Peyer's patch (tissue), 4 donors: Measurements from ENCODE around the gene NWD2. TPM values are rescaled to one million over a fixed set of nuclear protein-coding genes. Genes with fewer than 3 reads are reported as not detected.

Experiments used
- DNase-seq, 3 donors: peaks; one replicate each; pipeline ENCODE4 v3.0.0-alpha.2; 2017 to 2019
- H3K27ac ChIP-seq, 4 donors: fragments of 200-600 bp; sonication (generic); one replicate each; pipeline ENCODE4 v1.5.1; 2016 to 2019
- H3K27me3 ChIP-seq, 2 donors: fragments of 200-600 bp; sonication (generic); one replicate each; pipeline ENCODE4 v1.5.1; 2019
- H3K36me3 ChIP-seq, 3 donors: fragments of 200-600 bp; sonication (generic); one replicate each; pipeline ENCODE4 v1.5.1; 2016 to 2019
- H3K4me1 ChIP-seq, 4 donors: fragments of 200-600 bp; sonication (generic); one replicate each; pipeline ENCODE4 v1.5.1; 2016 to 2019
- H3K4me3 ChIP-seq, 4 donors: fragments of 200-600 bp; sonication (generic); 1 replicate in 3 of 4; 2 replicates in 1 of 4; pipeline ENCODE4 v1.5.1; 2016 to 2019; ENCODE audit warnings: mild to moderate bottlenecking in 1 of 4
- H3K9me3 ChIP-seq, 4 donors: fragments of 200-600 bp; sonication (generic); one replicate each; pipeline ENCODE4 v1.5.1; 2016 to 2019; ENCODE audit warnings: mild to moderate bottlenecking in 1 of 4
- POLR2A ChIP-seq, 2 donors: fragments of 450-650 bp; IDR thresholded peaks; one replicate each; pipeline ENCODE4 v1.5.1; 2017; ENCODE audit warnings: antibody characterized with exemption in 2 of 2, mild to moderate bottlenecking in 2 of 2, moderate library complexity in 2 of 2
- total RNA-seq, 4 donors: library from RNA; depleted of rRNA; stranded (reverse); fragments of >200 nt; gene quantifications; one replicate each; pipeline ENCODE4 v1.1.0, GENCODE V29; 2016
- TF ChIP-seq, protein P1 (sequence below), 6 experiments: fragments of 450-650 bp in 4 of 6; fragments of 200-600 bp in 2 of 6; sonication (generic) in 1 of 6; IDR thresholded peaks; one replicate each; pipeline ENCODE4 v1.5.1; 2017 to 2019; ENCODE audit warnings: antibody characterized with exemption in 6 of 6, mild to moderate bottlenecking in 3 of 6, moderate library complexity in 1 of 6

The NWD2 gene
- total RNA-seq, 4 donors from 2014 or later, result not detected

DNA sequence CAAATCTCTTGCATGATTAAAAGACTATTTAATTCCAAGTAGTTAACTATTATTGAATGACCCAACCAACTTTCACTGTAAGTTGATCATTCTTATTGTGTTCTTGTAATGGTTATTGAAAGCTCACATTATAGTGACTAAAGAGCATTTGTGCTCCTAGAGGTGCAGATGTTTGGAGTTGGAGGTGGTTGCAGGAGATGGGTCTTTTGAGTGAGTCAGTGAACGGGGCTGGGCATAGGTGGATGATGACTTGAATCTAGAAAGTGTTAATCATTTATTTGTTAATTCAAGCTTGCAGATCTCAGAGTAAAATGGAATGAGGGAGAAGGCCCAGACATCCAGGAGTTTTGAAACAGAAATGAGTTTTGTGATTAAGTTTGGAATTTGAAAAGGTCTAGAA lies 13.7 kb downstream of the NWD2 start:
- no peak for DNase-seq
- Histone ChIP-seq H3K27me3 (no peaks in the 10 kb centered on the region), H3K9me3 (no peaks in the 10 kb centered on the region), H3K4me1 (no peaks in the 10 kb centered on the region), H3K4me3 (no peak overlapping the region), H3K36me3 (no peaks in the 10 kb centered on the region), H3K27ac (no peak overlapping the region)
- TF ChIP-seq POLR2A (IDR thresholded peaks at IDR 0.05), result no peak
- TF ChIP-seq, protein P1, sequence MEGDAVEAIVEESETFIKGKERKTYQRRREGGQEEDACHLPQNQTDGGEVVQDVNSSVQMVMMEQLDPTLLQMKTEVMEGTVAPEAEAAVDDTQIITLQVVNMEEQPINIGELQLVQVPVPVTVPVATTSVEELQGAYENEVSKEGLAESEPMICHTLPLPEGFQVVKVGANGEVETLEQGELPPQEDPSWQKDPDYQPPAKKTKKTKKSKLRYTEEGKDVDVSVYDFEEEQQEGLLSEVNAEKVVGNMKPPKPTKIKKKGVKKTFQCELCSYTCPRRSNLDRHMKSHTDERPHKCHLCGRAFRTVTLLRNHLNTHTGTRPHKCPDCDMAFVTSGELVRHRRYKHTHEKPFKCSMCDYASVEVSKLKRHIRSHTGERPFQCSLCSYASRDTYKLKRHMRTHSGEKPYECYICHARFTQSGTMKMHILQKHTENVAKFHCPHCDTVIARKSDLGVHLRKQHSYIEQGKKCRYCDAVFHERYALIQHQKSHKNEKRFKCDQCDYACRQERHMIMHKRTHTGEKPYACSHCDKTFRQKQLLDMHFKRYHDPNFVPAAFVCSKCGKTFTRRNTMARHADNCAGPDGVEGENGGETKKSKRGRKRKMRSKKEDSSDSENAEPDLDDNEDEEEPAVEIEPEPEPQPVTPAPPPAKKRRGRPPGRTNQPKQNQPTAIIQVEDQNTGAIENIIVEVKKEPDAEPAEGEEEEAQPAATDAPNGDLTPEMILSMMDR (IDR thresholded peaks at IDR 0.05), result no peak

DNA sequence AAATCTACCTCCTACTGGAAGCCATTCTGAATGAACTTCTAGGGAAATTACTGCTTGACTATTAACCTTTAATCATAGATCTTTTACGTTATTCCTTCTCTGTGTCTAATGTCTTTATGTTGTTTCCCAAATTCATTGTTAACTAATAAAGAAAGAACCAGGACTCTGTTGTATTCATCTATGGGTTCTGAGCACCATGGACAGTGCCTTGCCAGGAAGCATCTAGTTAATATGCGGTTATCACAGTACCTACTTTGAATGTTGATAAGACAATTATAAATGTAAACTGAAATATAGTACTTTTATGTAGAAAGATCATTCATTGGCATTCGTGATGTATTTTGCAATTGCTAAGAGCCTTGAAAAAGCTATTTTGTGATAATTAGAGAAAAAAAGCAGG lies 23.8 kb downstream of the NWD2 start:
- Histone ChIP-seq H3K36me3 (no peaks in the 10 kb centered on the region), H3K27me3 (no peaks in the 10 kb centered on the region), H3K27ac (no peak overlapping the region), H3K4me3 (no peak overlapping the region), H3K4me1 (no peaks in the 10 kb centered on the region), H3K9me3 (no peaks in the 10 kb centered on the region)
- no peak for TF ChIP-seq POLR2A (IDR thresholded peaks at IDR 0.05)
- TF ChIP-seq, protein P1 (IDR thresholded peaks at IDR 0.05), result no peak
- no peak for DNase-seq

DNA sequence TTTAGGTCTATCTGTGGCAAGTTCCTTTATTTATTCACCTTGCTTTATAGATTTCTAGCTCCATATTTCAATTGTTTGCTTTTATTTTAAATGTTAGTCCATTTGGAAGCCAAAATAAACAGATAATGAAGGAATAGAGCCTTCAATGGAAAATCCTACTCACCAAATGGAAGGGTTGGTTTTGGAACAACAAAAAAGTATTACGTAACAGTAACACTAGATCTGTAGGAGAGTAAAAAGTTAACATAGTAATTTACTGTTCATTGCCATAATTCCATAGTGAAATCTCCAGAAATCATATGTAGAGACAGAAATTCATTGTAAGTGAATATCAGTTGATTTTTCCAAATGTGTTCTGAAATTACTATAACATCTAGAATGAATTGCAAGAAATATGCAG lies 34.6 kb downstream of the NWD2 start:
- no peak for DNase-seq
- Histone ChIP-seq H3K4me1 (no peaks in the 10 kb centered on the region), H3K27ac (no peak overlapping the region), H3K4me3 (no peak overlapping the region), H3K36me3 (no peaks in the 10 kb centered on the region), H3K27me3 (no peaks in the 10 kb centered on the region), H3K9me3 (no peaks in the 10 kb centered on the region)
- TF ChIP-seq, protein P1 (IDR thresholded peaks at IDR 0.05), result no peak
- no peak for TF ChIP-seq POLR2A (IDR thresholded peaks at IDR 0.05)

DNA sequence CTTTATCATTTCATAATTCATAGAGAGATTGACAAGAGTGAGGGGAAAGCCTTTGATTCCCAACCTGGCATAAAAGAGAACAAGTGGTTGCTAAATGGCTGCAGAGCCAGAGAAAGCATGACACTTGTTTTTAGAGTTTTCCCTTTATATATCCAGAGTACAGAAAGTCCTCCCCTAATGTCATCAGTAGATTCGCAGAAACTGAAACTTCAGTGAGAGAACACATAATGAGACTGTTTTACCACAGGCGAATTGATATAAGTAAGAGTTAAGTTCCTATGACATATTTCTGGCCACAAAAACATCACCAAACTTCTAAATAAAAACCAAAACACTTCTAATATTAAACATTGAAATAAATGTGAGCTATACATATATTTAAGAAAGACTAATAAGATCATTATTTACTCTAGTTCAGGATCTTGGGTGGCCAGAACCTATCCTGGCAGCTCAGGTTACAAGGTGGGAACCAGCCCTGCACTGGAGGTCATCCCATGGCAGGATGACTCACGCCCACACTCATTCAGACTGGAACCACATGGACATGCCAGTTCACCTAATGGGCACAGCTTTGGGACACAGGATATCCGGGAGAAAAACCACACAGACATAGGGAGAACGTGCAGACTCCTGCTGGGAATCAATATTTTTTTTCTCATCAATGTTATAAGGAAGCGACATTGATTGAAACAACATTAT lies 35.5 kb downstream of the NWD2 start:
- Histone ChIP-seq H3K4me1 (no peaks in the 10 kb centered on the region), H3K36me3 (no peaks in the 10 kb centered on the region), H3K27ac (no peak overlapping the region), H3K9me3 (no peaks in the 10 kb centered on the region), H3K27me3 (no peaks in the 10 kb centered on the region), H3K4me3 (no peak overlapping the region)
- DNase-seq, result no peak
- TF ChIP-seq POLR2A (IDR thresholded peaks at IDR 0.05), result no peak
- TF ChIP-seq, protein P1 (IDR thresholded peaks at IDR 0.05), result no peak

DNA sequence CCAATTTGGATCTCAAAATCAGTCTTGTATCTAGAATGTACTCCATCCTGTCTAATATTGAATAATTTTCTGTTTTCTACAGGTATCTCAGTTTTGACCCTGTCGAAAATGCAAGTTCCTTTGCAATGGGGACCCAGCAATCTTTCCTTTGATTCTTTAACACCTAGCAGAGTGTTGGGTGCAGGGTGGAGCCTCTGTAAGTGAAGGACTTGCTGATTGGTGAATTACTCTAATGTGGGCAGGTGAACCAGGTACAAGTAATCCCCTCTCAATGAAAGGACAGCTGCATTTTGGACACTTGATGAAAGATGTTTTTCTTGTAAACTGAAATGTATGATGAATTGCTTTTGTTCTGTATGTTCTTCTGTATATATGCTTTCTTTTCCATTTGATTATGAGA lies 54.9 kb downstream of the NWD2 start:
- H3K4me3 ChIP-seq, result no peak overlapping the region
- DNase-seq, result no peak

More for the DNA sequence above, 54.9 kb downstream of the NWD2 start:
- TF ChIP-seq, protein P1 (IDR thresholded peaks at IDR 0.05), result no peak
- Histone ChIP-seq H3K27me3 (no peaks in the 10 kb centered on the region), H3K27ac (no peak overlapping the region), H3K4me1 (no peaks in the 10 kb centered on the region), H3K9me3 (peaks cover 0 to under 1% (median 0%) of the 10 kb centered on the region in 4 donors), H3K36me3 (no peaks in the 10 kb centered on the region)
